Measurements from ENCODE around the gene MCFD2.
A peak's percentile ranks its signal among the peaks of the same experiment; 100 is the strongest.

Gene MCFD2

GRCh38 chr2:46915281-46915810 lies at the start of gene MCFD2:
Gene MCFD2, minus strand, starts transcription at chr2:46915806. Its CDS starts 6,635 bp downstream, at chr2:46909171.
- no peak for DNase-seq (ENCODE audit: low read depth)

- no peak for DNase-seq (ENCODE audit: low read depth)
Measured at GRCh38 chr2:46964835-46965560, 49.4 kb upstream of the MCFD2 start.

GRCh38 chr2:46963941-46964673 lies 48.5 kb upstream of the MCFD2 start:
- DNase-seq (ENCODE audit: low read depth): no peak

- DNase-seq (ENCODE audit: low read depth): no peak
Measured at GRCh38 chr2:46963210-46963609, 47.6 kb upstream of the MCFD2 start.

- no peak for DNase-seq (ENCODE audit: low read depth)
Measured at GRCh38 chr2:46962751-46963150, 47.1 kb upstream of the MCFD2 start.

GRCh38 chr2:46960618-46961017 lies 45.0 kb upstream of the MCFD2 start:
- no peak for DNase-seq (ENCODE audit: low read depth)

- no peak for DNase-seq (ENCODE audit: low read depth)
Measured at GRCh38 chr2:46958431-46959017, 42.9 kb upstream of the MCFD2 start.

GRCh38 chr2:46956981-46957531 lies 41.5 kb upstream of the MCFD2 start:
- no peak for DNase-seq (ENCODE audit: low read depth)

- no peak for DNase-seq (ENCODE audit: low read depth)
Measured at GRCh38 chr2:46955764-46956163, 40.2 kb upstream of the MCFD2 start.

GRCh38 chr2:46954951-46955571 lies 39.5 kb upstream of the MCFD2 start:
- DNase-seq (ENCODE audit: low read depth): no peak

- DNase-seq (ENCODE audit: low read depth): no peak
Measured at GRCh38 chr2:46952171-46952570, 36.6 kb upstream of the MCFD2 start.

GRCh38 chr2:46951290-46952064 lies 35.9 kb upstream of the MCFD2 start:
- DNase-seq (ENCODE audit: low read depth): no peak

GRCh38 chr2:46950314-46950713 lies 34.7 kb upstream of the MCFD2 start:
- no peak for DNase-seq (ENCODE audit: low read depth)

- no peak for DNase-seq (ENCODE audit: low read depth)
Measured at GRCh38 chr2:46947841-46948240, 32.2 kb upstream of the MCFD2 start.

GRCh38 chr2:46945671-46946070 lies 30.1 kb upstream of the MCFD2 start:
- DNase-seq (ENCODE audit: low read depth): no peak

GRCh38 chr2:46943881-46944798 lies 28.5 kb upstream of the MCFD2 start:
- peak; percentile 73 for DNase-seq (ENCODE audit: low read depth)

GRCh38 chr2:46942891-46943626 lies 27.5 kb upstream of the MCFD2 start:
- DNase-seq (ENCODE audit: low read depth): no peak

- peak; percentile 74 for DNase-seq (ENCODE audit: low read depth)
Measured at GRCh38 chr2:46942143-46942526, 26.5 kb upstream of the MCFD2 start.

GRCh38 chr2:46939626-46940359 lies 24.2 kb upstream of the MCFD2 start:
- DNase-seq (ENCODE audit: low read depth): no peak
